Measurements from ENCODE around the gene UBASH3B. TPM values are rescaled to one million over a fixed set of nuclear protein-coding genes. Genes with fewer than 3 reads are reported as not detected.
A peak's percentile ranks its signal among the peaks of the same experiment; 100 is the strongest.

The UBASH3B gene
- total RNA-seq, 5 donors from 2014 or later (not counting 1 experiment from before 2014, with no cell fraction given) = 29.7 to 44.0 (median 36.8) TPM

- peak overlapping the region; percentile 84 for H3K27ac ChIP-seq (ENCODE audit: low read length)
Measured at GRCh38 chr11:122746050-122746478, 90.5 kb downstream of the UBASH3B start.

GRCh38 chr11:122746611-122747244, 91.2 kb downstream of the UBASH3B start:
- no peak overlapping the region for H3K27ac Mint-ChIP-seq
- no peaks in the 10 kb centered on the region for H3K9me3 ChIP-seq
- DNase-seq = no peak

More at GRCh38 chr11:122746050-122746478, 90.5 kb downstream of the UBASH3B start:
- Histone ChIP-seq H3K36me3 (ENCODE audit: control insufficient read depth in 2 of 2, extremely low read depth in 1 of 2, insufficient read depth in 1 of 2, low read length in 1 of 2) (peaks cover 0 to 4% of the 10 kb centered on the region in 2 donors), H3K4me1 (ENCODE audit: control insufficient read depth in 1 of 2, extremely low read depth in 1 of 2, insufficient read depth in 2 of 2, low read length in 2 of 2) (peaks cover 65 to 85% of the 10 kb centered on the region in 2 experiments), H3K4me3 (ENCODE audit: control insufficient read depth in 1 of 2, extremely low read depth in 1 of 2, low read length in 1 of 2) (no peak overlapping the region), H3K9me3 (no peaks in the 10 kb centered on the region), H3K27me3 (replicated peaks in 1 of 2; ENCODE audit: control insufficient read depth in 2 of 2, extremely low read depth in 1 of 2, insufficient read depth in 2 of 2, low read length in 1 of 2) (no peaks in the 10 kb centered on the region)
- ATAC-seq (replicated peaks in 1 of 4) (peak; percentile 57 to 80 (median 66)), DNase-seq (peak in 30 of 35 experiments; percentile 20 to 78 (median 55))
- WGBS (ENCODE audit: insufficient coverage) = 16% methylated on average over 6 of the region's 13 CpGs
- H3K27ac Mint-ChIP-seq = no peak overlapping the region
- H3K4me1 Mint-ChIP-seq = peaks cover 10 to 27% (median 27%) of the 10 kb centered on the region in 3 donors
- H3K36me3 Mint-ChIP-seq = peaks cover 3% of the 10 kb centered on the region
- H3K27me3 Mint-ChIP-seq = no peaks in the 10 kb centered on the region
- H3K9me3 Mint-ChIP-seq = peaks cover 0 to 8% (median 0%) of the 10 kb centered on the region in 3 donors
- ChIA-PET CTCF (interaction anchor here (0.5 to 6.0 kb wide), 9 partner anchors 8 to 364 kb away, joined by 3 to 40 read pairs (median 4); partner anchors contain the start of gene UBASH3B (in 1 of the 2)), POLR2A (interaction anchor here (0.6 to 1.5 kb wide), 8 partner anchors 8 to 316 kb away, joined by 3 to 7 read pairs (median 4); partner anchors contain the start of genes CRTAM (in 1 of the 2) and HSPA8 (in 1 of the 2))
- peak overlapping the region in 2 of 3 donors; percentile 18 to 32 for H3K4me3 Mint-ChIP-seq

GRCh38 chr11:122747351-122747781, 91.8 kb downstream of the UBASH3B start:
- Histone ChIP-seq H3K9me3 (no peaks in the 10 kb centered on the region), H3K36me3 (ENCODE audit: control insufficient read depth in 2 of 2, extremely low read depth in 1 of 2, insufficient read depth in 1 of 2, low read length in 1 of 2) (peaks cover 0 to 4% of the 10 kb centered on the region in 2 donors), H3K4me3 (ENCODE audit: control insufficient read depth in 1 of 2, extremely low read depth in 1 of 2, low read length in 1 of 2) (no peak overlapping the region), H3K27me3 (replicated peaks in 1 of 2; ENCODE audit: control insufficient read depth in 2 of 2, extremely low read depth in 1 of 2, insufficient read depth in 2 of 2, low read length in 1 of 2) (no peaks in the 10 kb centered on the region), H3K4me1 (ENCODE audit: control insufficient read depth in 1 of 2, extremely low read depth in 1 of 2, insufficient read depth in 2 of 2, low read length in 2 of 2) (peaks cover 58 to 74% of the 10 kb centered on the region in 2 experiments), H3K27ac (ENCODE audit: low read length) (peak overlapping the region; percentile 84)
- Mint-ChIP-seq H3K9me3 (peaks cover 0 to 8% (median 0%) of the 10 kb centered on the region in 3 donors), H3K27ac (no peak overlapping the region), H3K27me3 (no peaks in the 10 kb centered on the region), H3K4me1 (peaks cover 18 to 24% (median 23%) of the 10 kb centered on the region in 3 donors), H3K4me3 (no peak overlapping the region), H3K36me3 (peaks cover 3% of the 10 kb centered on the region)
- POLR2A ChIA-PET = interaction anchor here in 1 of 2 donors (0.6 kb wide), 1 partner anchor 108 kb away, joined by 3 read pairs; no protein-coding TSS in a partner anchor
- DNase-seq (no peak), ATAC-seq (replicated peaks in 1 of 4) (no peak)
- 67% methylated on average over 3 of the region's 5 CpGs for WGBS (ENCODE audit: insufficient coverage)
- CTCF ChIA-PET = interaction anchor here (0.5 to 6.0 kb wide), 9 partner anchors 9 to 308 kb away, joined by 3 to 40 read pairs (median 4); partner anchors contain the start of gene UBASH3B (in 1 of the 2)

More at GRCh38 chr11:122746611-122747244, 91.2 kb downstream of the UBASH3B start:
- Histone ChIP-seq H3K36me3 (ENCODE audit: control insufficient read depth in 2 of 2, extremely low read depth in 1 of 2, insufficient read depth in 1 of 2, low read length in 1 of 2) (peaks cover 0 to 4% of the 10 kb centered on the region in 2 donors), H3K27ac (ENCODE audit: low read length) (peak overlapping the region; percentile 84), H3K4me3 (ENCODE audit: control insufficient read depth in 1 of 2, extremely low read depth in 1 of 2, low read length in 1 of 2) (no peak overlapping the region), H3K4me1 (ENCODE audit: control insufficient read depth in 1 of 2, extremely low read depth in 1 of 2, insufficient read depth in 2 of 2, low read length in 2 of 2) (peaks cover 62 to 80% of the 10 kb centered on the region in 2 experiments), H3K27me3 (replicated peaks in 1 of 2; ENCODE audit: control insufficient read depth in 2 of 2, extremely low read depth in 1 of 2, insufficient read depth in 2 of 2, low read length in 1 of 2) (no peaks in the 10 kb centered on the region)
- Mint-ChIP-seq H3K4me3 (peak overlapping the region in 1 of 3 donors; percentile 32), H3K4me1 (peaks cover 16 to 26% (median 25%) of the 10 kb centered on the region in 3 donors), H3K36me3 (peaks cover 3% of the 10 kb centered on the region), H3K9me3 (peaks cover 0 to 8% (median 0%) of the 10 kb centered on the region in 3 donors), H3K27me3 (no peaks in the 10 kb centered on the region)
- no peak for ATAC-seq (replicated peaks in 1 of 4)
- ChIA-PET CTCF (interaction anchor here (0.6 to 6.0 kb wide), 8 partner anchors 7 to 114 kb away, joined by 3 to 40 read pairs (median 4); partner anchors contain the start of gene UBASH3B (in 1 of the 2)), POLR2A (interaction anchor here (0.5 to 1.5 kb wide), 4 partner anchors 18 to 315 kb away, joined by 3 to 5 read pairs (median 4); partner anchors contain the start of genes CRTAM (in 1 of the 2) and HSPA8 (in 1 of the 2))
- WGBS (ENCODE audit: insufficient coverage) = 93% methylated on average over 3 of the region's 8 CpGs

- Histone ChIP-seq H3K4me1 (ENCODE audit: control insufficient read depth in 1 of 2, extremely low read depth in 1 of 2, insufficient read depth in 2 of 2, low read length in 2 of 2) (peaks cover 42 to 59% of the 10 kb centered on the region in 2 experiments), H3K27ac (ENCODE audit: low read length) (no peak overlapping the region), H3K4me3 (ENCODE audit: control insufficient read depth in 1 of 2, extremely low read depth in 1 of 2, low read length in 1 of 2) (no peak overlapping the region), H3K27me3 (replicated peaks in 1 of 2; ENCODE audit: control insufficient read depth in 2 of 2, extremely low read depth in 1 of 2, insufficient read depth in 2 of 2, low read length in 1 of 2) (no peaks in the 10 kb centered on the region), H3K36me3 (ENCODE audit: control insufficient read depth in 2 of 2, extremely low read depth in 1 of 2, insufficient read depth in 1 of 2, low read length in 1 of 2) (peaks cover 2 to 4% of the 10 kb centered on the region in 2 donors), H3K9me3 (no peaks in the 10 kb centered on the region)
- Mint-ChIP-seq H3K27ac (peak overlapping the region; percentile 64 to 75), H3K4me1 (peaks cover 27 to 30% (median 29%) of the 10 kb centered on the region in 3 donors), H3K36me3 (peaks cover 3% of the 10 kb centered on the region), H3K27me3 (no peaks in the 10 kb centered on the region), H3K9me3 (peaks cover 0 to 8% (median 0%) of the 10 kb centered on the region in 3 donors), H3K4me3 (no peak overlapping the region)
- WGBS (ENCODE audit: insufficient coverage) = 0% methylated on average over 1 of the region's 5 CpGs
- DNase-seq (peak in 25 of 35 experiments; percentile 14 to 58 (median 29)), ATAC-seq (replicated peaks in 1 of 4) (peak; percentile 47 to 79 (median 69))
- ChIA-PET POLR2A (interaction anchor here in 1 of 2 donors (0.6 kb wide), 2 partner anchors 39 to 313 kb away, joined by 4 to 8 read pairs; partner anchors contain the start of gene HSPA8), CTCF (interaction anchor here in 1 of 2 donors (0.6 to 2.0 kb wide), 4 partner anchors 20 to 170 kb away, joined by 3 to 8 read pairs (median 4); no protein-coding TSS in a partner anchor)
Measured at GRCh38 chr11:122749005-122749687, 93.6 kb downstream of the UBASH3B start.

GRCh38 chr11:122750049-122750448, 94.5 kb downstream of the UBASH3B start:
- no peaks in the 10 kb centered on the region for H3K27me3 Mint-ChIP-seq
- Histone ChIP-seq H3K36me3 (ENCODE audit: control insufficient read depth in 2 of 2, extremely low read depth in 1 of 2, insufficient read depth in 1 of 2, low read length in 1 of 2) (peaks cover 2 to 4% of the 10 kb centered on the region in 2 donors), H3K27ac (ENCODE audit: low read length) (no peak overlapping the region), H3K4me3 (ENCODE audit: control insufficient read depth in 1 of 2, extremely low read depth in 1 of 2, low read length in 1 of 2) (no peak overlapping the region), H3K4me1 (ENCODE audit: control insufficient read depth in 1 of 2, extremely low read depth in 1 of 2, insufficient read depth in 2 of 2, low read length in 2 of 2) (peaks cover 37 to 58% of the 10 kb centered on the region in 2 experiments), H3K9me3 (no peaks in the 10 kb centered on the region), H3K27me3 (replicated peaks in 1 of 2; ENCODE audit: control insufficient read depth in 2 of 2, extremely low read depth in 1 of 2, insufficient read depth in 2 of 2, low read length in 1 of 2) (no peaks in the 10 kb centered on the region)
- 50% methylated on average over 1 of the region's 5 CpGs for WGBS (ENCODE audit: insufficient coverage)
- CTCF ChIA-PET = interaction anchor here in 1 of 2 donors (1.4 kb wide), 1 partner anchor 53 kb away, joined by 3 read pairs; no protein-coding TSS in a partner anchor
- ATAC-seq (replicated peaks in 1 of 4) (no peak), DNase-seq (peak in 14 of 35 experiments; percentile 5 to 31 (median 19))
- peaks cover 0 to 8% (median 0%) of the 10 kb centered on the region in 3 donors for H3K9me3 Mint-ChIP-seq
- H3K27ac Mint-ChIP-seq = peak overlapping the region in 1 of 2 donors; percentile 48
- H3K4me1 Mint-ChIP-seq = peaks cover 36 to 39% (median 38%) of the 10 kb centered on the region in 3 donors
- POLR2A ChIA-PET = interaction anchor here in 1 of 2 donors (0.6 kb wide), 1 partner anchor 312 kb away, joined by 4 read pairs; the partner anchor contains the start of gene HSPA8
- H3K36me3 Mint-ChIP-seq = peaks cover 3% of the 10 kb centered on the region
- H3K4me3 Mint-ChIP-seq = peak overlapping the region in 1 of 3 donors; percentile 27

All from T-cell (primary cell).